ENCODE results near the gene TENM4.

GRCh38 chr11:79050786-79051185 is 390.0 kb downstream of the TENM4 start:
- TF ChIP-seq POLR2AphosphoS5 (IDR thresholded peaks at IDR 0.05; ENCODE audit: low read depth, low read length) (no peak), TAF1 (IDR thresholded peaks at IDR 0.05; ENCODE audit: borderline replicate concordance, insufficient read depth, low read length) (no peak)
